Ovary (tissue), 9 donors: ENCODE measurements around the gene NEMP1. TPM values are rescaled to one million over a fixed set of nuclear protein-coding genes. Genes with fewer than 3 reads are reported as not detected.

Source experiments
- DNase-seq, 5 donors: peaks; one replicate each; pipeline ENCODE4 v3.0.0-alpha.2; 2019 to 2020
- H3K27ac ChIP-seq, 2 donors: fragments of 200-600 bp; one replicate each; pipeline versions ENCODE4 v1.5.1 to v1.8.0; 2019 to 2022
- H3K27me3 ChIP-seq: fragments of 200-600 bp; one replicate; pipeline ENCODE4 v1.8.0; 2022
- H3K36me3 ChIP-seq: fragments of 200-600 bp; sonication (generic); one replicate; pipeline ENCODE4 v1.5.1; 2019
- H3K4me1 ChIP-seq: one replicate; pipeline ENCODE4 v1.8.1; 2013; ENCODE audit warnings: mild to moderate bottlenecking, moderate library complexity; ENCODE audit not compliant: insufficient read depth
- H3K4me3 ChIP-seq: fragments of 200-600 bp; sonication (generic); one replicate; pipeline ENCODE4 v1.5.1; 2017
- H3K9me3 ChIP-seq, 2 donors: fragments of 200-600 bp in 1 of 2; sonication (generic) in 1 of 2; one replicate each; pipeline versions ENCODE4 v1.5.1 to v1.8.1; 2013 to 2019; ENCODE audit warnings: mild to moderate bottlenecking in 1 of 2, moderate library complexity in 1 of 2
- CTCF ChIP-seq, 3 donors: fragments of 450-650 bp in 2 of 3; fragments of 200-600 bp in 1 of 3; IDR thresholded peaks; one replicate each; pipeline versions ENCODE4 v1.5.1 to v1.8.0; 2016 to 2022; ENCODE audit warnings: antibody characterized with exemption in 3 of 3, mild to moderate bottlenecking in 1 of 3
- EP300 ChIP-seq: sonication (generic); formaldehyde crosslinking; IDR thresholded peaks from one replicate; pipeline ENCODE4 v1.6.1; 2017; ENCODE audit warnings: antibody characterized with exemption
- POLR2A ChIP-seq: fragments of 450-650 bp; IDR thresholded peaks from one replicate; pipeline ENCODE4 v1.6.1; 2017; ENCODE audit warnings: antibody characterized with exemption, mild to moderate bottlenecking, moderate library complexity
- WGBS, 3 donors: extraction: QIAGEN DNeasy Blood & Tissue Kit in 1 of 3; methylation state at CpG; one replicate each; pipeline versions ENCODE4 v1.1.5 to v1.1.7; 2013 to 2017; 5-methylcytosine and 5-hydroxymethylcytosine counted together
- intact Hi-C, 4 donors: fragments of 100-400 bp; cut with DNase I; formaldehyde crosslinking; loops; one replicate each; pipeline versions ENCODE4 v1.11.0 to v1.15.1; 2022 to 2023
- polyA plus RNA-seq, 2 donors: library from polyadenylated mRNA; stranded (reverse); fragments of 200-250 nt in 1 of 2; fragments of 350-450 nt in 1 of 2; fragmentation: Illumina TruSeq in 1 of 2; extraction: RNeasy Lipid Tissue Mini Kit (QIAGEN cat#74804) in 1 of 2; gene quantifications; one replicate each; pipeline ENCODE4 v1.2.3, GENCODE V29; 2013 to 2014
- total RNA-seq, 7 donors: library from RNA; depleted of rRNA in 2 of 7; stranded (reverse); fragments of >200 nt in 2 of 7; fragmentation: NEBNext Ultra II Directional in 3 of 7; extraction: Animal tissue kit (Norgen Biotek cat#: 25700) in 3 of 7; gene quantifications; one replicate each; pipeline versions ENCODE4 v1.1.0 to v1.2.4, GENCODE V29; 2016 to 2023
- donor health status: DM: no; HTN: no; CAD: no; lungs with moderate emphysema.
- donor health status: DM: no; HTN: no; CAD: no.
- donor health status: Bipolar disorder and iron deficiency.
- donor health status: DM: yes; HTN: yes; CAD: no.
- donor health status: DM: no; HTN: no; CAD: no.
- donor health status: DM: yes; HTN: yes; CAD: no.

Gene NEMP1
- total and polyA plus RNA-seq, 9 donors, result 5.8 to 14.9 (median 10.8) TPM

GRCh38 chr12:57098546-57098945 lies 20.0 kb upstream of the NEMP1 start:
- TF ChIP-seq POLR2A (no peak), EP300 (no peak), CTCF (IDR thresholded peaks at IDR 0.05) (no peak)
- H3K4me1 ChIP-seq, result peaks cover 8% of the 10 kb centered on the region
- peak in 1 of 5 donors; percentile 11 for DNase-seq
- H3K27me3 ChIP-seq, result no peaks in the 10 kb centered on the region
- H3K36me3 ChIP-seq, result no peaks in the 10 kb centered on the region
- no peak overlapping the region for H3K4me3 ChIP-seq
- no peak overlapping the region for H3K27ac ChIP-seq
- 63 to 69% (median 67%) methylated on average over 1 of the region's 1 CpG for WGBS, 3 donors
- no peaks in the 10 kb centered on the region for H3K9me3 ChIP-seq
- intact Hi-C loops, result no loop called here

GRCh38 chr12:57097554-57097835 lies 18.9 kb upstream of the NEMP1 start:
- WGBS, 3 donors, result 71 to 79% (median 72%) methylated on average over 8 of the region's 8 CpGs
- no peaks in the 10 kb centered on the region for H3K27me3 ChIP-seq
- TF ChIP-seq CTCF (IDR thresholded peaks at IDR 0.05), result no peak
- no peak for TF ChIP-seq POLR2A
- TF ChIP-seq EP300, result no peak
- DNase-seq, result peak in 1 of 5 donors; percentile 3
- H3K4me1 ChIP-seq, result peaks cover 13% of the 10 kb centered on the region
- H3K9me3 ChIP-seq, result no peaks in the 10 kb centered on the region
- intact Hi-C loops, result no loop called here
- no peak overlapping the region for H3K4me3 ChIP-seq
- H3K36me3 ChIP-seq, result no peaks in the 10 kb centered on the region
- H3K27ac ChIP-seq, result no peak overlapping the region

- H3K4me1 ChIP-seq, result peaks cover 15% of the 10 kb centered on the region
- H3K9me3 ChIP-seq, result no peaks in the 10 kb centered on the region
- H3K4me3 ChIP-seq, result no peak overlapping the region
- no peaks in the 10 kb centered on the region for H3K27me3 ChIP-seq
- H3K27ac ChIP-seq, result no peak overlapping the region
- intact Hi-C loops, result no loop called here
- TF ChIP-seq EP300 (no peak), CTCF (IDR thresholded peaks at IDR 0.05) (no peak), POLR2A (no peak)
- WGBS, 3 donors, result 65 to 77% (median 75%) methylated on average over 8 of the region's 8 CpGs
- H3K36me3 ChIP-seq, result no peaks in the 10 kb centered on the region
- DNase-seq, result peak in 2 of 5 donors; percentile 20 to 23
Observed at GRCh38 chr12:57096748-57097553, 18.4 kb upstream of the NEMP1 start.

- Histone ChIP-seq H3K27ac (no peak overlapping the region), H3K36me3 (no peaks in the 10 kb centered on the region), H3K4me1 (peaks cover 19% of the 10 kb centered on the region), H3K9me3 (no peaks in the 10 kb centered on the region), H3K27me3 (no peaks in the 10 kb centered on the region), H3K4me3 (no peak overlapping the region)
- intact Hi-C loops, result no loop called here
- peak in 2 of 5 donors; percentile 25 to 33 for DNase-seq
- 73 to 87% (median 75%) methylated on average over 6 of the region's 6 CpGs for whole genome bisulfite sequencing, 3 donors
- TF ChIP-seq EP300, result no peak
- TF ChIP-seq CTCF (IDR thresholded peaks at IDR 0.05), result no peak
- no peak for TF ChIP-seq POLR2A
Observed at GRCh38 chr12:57096099-57096572, 17.5 kb upstream of the NEMP1 start.
